ENCODE data around the gene SMPD1.

DNA sequence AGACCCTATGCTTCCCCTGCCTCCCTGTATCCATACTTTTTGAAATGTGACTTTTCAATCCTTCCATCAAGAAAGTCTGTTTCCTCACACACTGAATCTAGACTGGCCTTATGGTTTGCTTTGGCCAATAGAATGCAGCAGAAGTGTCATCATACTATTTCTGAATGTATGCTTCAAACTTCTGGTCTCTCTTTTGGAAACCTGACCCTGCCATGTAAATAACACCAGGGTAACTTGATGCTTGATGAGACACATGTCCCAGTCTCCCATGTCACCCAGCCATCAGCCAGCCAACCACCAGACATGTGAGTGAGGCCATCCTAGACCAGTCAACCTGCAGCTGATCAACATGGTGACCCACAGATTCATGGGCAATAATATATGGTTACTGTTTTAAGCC is 40.2 kb upstream of the SMPD1 start:
- TF ChIP-seq, protein P1, sequence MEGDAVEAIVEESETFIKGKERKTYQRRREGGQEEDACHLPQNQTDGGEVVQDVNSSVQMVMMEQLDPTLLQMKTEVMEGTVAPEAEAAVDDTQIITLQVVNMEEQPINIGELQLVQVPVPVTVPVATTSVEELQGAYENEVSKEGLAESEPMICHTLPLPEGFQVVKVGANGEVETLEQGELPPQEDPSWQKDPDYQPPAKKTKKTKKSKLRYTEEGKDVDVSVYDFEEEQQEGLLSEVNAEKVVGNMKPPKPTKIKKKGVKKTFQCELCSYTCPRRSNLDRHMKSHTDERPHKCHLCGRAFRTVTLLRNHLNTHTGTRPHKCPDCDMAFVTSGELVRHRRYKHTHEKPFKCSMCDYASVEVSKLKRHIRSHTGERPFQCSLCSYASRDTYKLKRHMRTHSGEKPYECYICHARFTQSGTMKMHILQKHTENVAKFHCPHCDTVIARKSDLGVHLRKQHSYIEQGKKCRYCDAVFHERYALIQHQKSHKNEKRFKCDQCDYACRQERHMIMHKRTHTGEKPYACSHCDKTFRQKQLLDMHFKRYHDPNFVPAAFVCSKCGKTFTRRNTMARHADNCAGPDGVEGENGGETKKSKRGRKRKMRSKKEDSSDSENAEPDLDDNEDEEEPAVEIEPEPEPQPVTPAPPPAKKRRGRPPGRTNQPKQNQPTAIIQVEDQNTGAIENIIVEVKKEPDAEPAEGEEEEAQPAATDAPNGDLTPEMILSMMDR (IDR thresholded peaks at IDR 0.05; ENCODE audit: low read depth, low read length), result no peak
- no peak for TF ChIP-seq EZH2phosphoT487 (IDR thresholded peaks at IDR 0.05; ENCODE audit: low read depth)

Data from OCI-LY3 (cell line).